ENCODE measurements around the gene ATG4B.
A peak's percentile ranks its signal among the peaks of the same experiment; 100 is the strongest.

Gene ATG4B

DNA sequence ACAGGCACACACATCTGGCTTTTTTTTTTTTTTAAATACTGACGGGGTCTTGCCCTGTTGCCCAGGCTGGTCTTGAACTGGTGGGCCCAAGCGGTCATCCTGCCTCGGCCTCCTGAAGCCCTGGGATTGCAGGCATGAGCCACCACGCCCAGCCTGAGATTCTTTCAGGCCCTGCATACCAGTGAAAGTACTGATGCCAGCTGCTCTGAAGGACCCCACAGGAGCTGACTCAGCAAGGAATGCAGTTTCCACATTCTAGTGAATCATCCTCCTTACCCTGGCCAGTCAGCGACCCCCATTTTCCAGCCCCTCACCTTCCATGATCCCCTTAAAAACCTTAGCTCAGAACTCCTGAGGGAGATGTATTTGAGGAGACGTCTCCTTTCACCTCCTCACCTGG is 55.0 kb downstream of the ATG4B start:
- DNase-seq (ENCODE audit: low read depth): no peak

DNA sequence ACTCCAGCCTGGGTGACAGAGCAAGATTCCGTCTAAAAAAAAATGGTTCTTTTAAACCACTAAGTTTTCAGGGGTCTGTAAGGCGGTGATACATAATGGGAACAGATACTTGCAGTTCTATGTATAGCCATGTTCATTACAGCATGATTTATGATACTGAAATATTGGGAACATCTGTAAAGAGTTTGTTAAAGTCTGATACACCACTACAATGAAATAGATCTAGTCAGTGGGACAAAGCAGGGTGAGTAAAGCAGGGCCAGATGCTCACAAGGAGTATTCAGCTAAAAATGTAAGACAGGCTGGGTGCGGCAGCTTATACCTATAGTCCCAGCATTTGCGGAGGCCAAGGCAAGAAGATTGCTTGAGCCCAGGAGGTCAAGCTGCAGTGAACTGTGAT is 58.2 kb downstream of the ATG4B start:
- DNase-seq (ENCODE audit: low read depth): no peak

DNA sequence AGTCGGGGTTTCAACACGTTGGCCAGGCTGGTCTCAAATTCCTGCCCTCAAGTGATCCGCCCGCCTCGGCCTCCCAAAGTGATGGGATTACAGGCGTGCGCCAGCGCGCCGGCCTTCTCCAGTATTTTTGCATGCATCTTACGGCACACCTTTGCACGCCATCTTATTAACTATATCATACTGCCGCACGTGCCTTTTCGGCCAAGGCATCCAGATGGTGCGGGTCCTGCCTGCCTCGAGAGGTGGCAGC is 63.6 kb downstream of the ATG4B start:
- DNase-seq (ENCODE audit: low read depth): no peak

DNA sequence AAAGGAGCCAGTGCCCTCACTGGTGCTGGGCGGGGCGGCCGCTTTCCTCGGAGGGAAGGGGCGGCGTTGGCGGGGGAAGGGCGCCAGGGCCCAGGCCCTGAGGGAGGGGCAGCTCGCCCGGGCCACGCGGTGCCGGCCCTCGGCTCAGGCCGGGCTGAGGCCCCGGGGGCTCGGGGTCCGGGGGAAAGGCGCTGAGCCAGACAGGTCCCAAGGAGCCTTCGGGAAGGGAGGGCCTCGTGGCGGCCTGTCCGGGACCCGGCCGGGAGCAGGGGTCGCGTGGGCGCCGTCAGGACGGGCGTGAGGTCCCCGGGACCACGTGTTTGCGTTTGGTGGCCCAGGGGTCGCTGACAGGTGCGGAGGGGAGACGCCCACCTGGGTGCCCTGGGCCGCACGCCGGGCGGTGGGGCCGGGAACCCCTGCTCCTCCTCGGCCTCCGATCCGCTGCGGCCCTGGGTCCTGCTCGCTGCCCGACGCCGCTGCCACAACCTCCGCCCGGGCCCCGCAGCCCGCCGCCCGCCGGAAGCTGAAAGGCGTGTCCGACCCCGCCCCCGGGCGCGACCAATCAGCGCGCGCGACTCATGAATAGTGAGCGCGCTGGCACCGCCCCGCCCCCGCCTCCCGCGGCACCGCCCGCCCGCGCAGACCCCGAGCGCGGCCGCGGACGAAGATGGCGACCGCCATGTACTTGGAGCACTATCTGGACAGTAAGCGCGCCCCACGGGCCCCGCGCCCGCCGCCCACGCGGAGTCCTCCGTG is 64.1 kb downstream of the ATG4B start, which contains the start of gene ING5:
Gene ING5, plus strand, starts transcription at position 641 of the 756 bp plus-strand sequence. Its CDS starts 27 bp downstream, at position 668.
- DNase-seq (ENCODE audit: low read depth): peak; percentile 97

DNA sequence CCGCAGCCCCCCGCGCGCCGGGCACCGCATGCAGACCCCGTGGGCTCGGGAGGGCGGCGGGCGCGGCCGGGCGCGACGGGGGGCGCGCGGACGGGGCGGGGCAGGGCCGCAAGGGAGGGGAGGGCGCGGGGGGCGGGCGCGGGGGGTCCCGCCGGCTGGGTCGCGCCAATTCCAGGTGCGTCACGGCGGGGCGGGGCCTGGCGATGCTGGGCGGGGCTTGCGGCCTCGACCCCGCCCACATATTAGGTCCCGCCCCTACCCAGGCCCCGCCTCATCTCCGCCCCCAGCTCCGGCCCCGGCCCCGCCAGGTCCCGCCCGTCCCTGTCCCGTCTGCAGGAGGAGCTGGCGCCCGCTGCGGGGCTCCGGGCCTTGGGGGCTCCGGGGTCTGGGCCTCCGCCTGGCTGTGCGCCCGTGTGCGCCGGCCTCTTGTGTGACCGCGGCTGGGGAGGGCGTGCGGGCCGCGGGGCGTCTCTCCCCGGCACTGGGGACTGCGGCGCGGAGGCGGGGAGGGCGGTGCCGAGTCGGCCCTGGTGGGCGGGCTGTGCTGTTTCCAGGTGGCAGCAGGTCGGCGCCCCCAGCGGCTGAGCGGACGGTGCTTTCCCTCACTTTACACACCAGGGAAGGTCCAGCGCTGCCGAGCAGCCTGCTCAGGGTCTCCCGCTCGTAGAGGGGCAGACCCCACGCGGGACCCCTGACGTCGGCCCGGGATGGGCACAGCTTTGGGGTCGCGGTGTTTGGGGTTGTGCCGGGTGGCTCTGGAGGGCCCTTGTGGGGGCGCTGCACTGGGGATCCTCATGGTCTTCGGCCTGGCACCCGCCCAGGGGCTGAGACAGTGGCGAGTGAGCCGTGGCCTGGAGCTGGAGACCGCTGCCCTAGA is 64.9 kb downstream of the ATG4B start:
- DNase-seq (ENCODE audit: low read depth): peak; percentile 90

DNA sequence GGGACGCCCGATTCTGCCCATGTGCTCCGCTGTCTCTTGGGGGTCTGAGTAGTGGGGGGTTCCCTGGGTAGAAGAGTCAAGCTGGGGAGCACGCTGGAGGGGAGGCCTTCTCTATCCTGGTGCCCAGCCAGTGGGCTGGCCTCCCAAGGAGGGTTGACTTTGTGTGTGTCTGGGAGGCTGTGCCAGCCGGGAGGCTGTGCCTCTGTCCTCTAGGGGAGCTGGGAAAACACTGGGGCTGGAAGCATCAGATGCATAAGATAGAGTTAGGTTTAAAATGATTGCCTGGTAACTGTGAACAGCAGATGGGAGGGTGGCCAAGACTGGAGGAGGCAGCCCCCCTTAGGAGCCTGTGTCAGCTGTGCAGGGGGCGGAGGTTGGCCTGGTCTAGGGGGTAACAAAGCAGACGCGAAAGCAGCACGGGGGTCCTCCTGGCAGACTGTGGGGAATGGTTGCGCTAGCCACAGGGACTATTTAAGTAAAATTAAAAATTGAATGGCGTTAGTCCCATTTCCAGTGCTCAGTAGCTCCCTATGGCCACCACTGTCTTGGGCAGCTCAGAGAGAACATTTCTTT is 65.6 kb downstream of the ATG4B start:
- DNase-seq (ENCODE audit: low read depth): no peak

DNA sequence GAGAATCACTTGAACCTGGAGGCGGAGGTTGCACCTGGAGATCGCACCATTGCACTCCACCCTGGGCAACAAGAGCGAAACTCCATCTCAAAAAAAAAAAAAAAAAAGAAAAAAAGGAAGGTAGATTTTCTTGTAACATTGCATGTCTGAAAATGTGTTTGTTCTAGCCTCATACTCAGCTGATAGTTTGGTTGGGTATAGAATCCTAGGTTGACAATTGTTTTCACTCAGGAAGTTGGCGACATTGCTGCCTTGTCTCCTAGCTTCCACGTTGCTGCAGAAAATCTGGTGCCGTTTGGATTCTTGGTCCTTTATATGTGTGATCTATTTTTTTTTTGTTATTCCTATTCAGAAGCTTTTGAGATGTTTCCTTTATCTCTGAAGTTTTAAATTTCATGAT is 69.0 kb downstream of the ATG4B start:
- no peak for DNase-seq (ENCODE audit: low read depth)

DNA sequence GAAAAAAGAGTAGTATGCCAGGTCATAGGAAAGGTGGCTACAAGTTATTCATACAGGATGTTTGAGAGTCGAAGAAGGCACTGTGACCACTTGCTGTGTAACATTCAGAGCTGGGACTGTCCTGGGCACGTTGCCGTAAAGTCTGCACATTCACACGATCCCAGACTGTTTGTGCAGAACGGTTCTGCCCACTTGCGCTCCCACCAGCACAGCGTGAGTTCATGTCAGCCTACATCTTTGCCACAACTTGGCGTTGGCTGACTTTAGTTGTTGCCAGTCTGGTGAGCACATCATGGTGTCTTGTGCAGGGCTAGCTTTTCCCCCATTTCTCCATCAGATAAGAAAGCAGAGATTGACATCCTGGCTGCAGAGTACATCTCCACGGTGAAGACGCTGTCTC is 71.4 kb downstream of the ATG4B start:
- no peak for DNase-seq (ENCODE audit: low read depth)

DNA sequence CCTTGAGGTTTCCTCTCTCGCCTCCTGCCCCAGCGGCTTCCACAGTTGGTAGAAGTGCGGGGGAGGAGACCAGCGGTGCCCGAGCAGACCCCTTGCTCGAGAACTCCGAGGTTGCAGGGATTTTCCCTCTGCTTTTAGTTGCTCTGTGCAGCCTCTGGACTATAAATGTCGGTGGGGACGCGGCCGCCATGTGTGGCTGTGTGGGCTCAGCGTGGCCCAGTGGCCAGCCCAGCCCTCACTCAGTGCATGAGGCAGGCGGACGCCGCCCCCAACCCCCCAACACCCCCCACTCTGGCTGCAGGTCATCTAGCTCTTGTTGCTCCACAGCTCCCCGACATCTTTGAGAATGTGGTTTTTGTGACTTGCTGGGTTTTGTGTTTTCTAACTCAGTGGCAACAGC is 81.6 kb downstream of the ATG4B start:
- no peak for DNase-seq (ENCODE audit: low read depth)

DNA sequence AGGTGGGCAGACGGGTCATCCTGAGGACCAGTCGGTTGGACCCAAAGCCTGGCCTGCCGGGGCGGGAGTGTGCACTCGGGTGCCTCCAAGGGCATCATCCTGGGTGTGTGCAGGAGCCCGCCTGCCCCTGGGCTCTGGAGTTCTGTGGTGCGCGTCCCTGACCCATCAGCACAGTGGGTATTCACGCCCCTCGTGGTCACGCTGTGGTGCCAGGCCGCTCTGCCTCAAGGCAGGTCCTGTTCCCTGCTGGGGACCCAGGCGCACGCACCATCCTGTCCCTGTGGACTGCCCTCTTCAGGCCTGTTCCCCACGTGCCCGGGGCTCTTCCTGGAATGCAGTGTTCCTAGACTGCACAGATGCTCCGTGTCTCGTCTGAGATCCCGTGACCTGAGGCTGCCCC is 82.6 kb downstream of the ATG4B start:
- no peak for DNase-seq (ENCODE audit: low read depth)

DNA sequence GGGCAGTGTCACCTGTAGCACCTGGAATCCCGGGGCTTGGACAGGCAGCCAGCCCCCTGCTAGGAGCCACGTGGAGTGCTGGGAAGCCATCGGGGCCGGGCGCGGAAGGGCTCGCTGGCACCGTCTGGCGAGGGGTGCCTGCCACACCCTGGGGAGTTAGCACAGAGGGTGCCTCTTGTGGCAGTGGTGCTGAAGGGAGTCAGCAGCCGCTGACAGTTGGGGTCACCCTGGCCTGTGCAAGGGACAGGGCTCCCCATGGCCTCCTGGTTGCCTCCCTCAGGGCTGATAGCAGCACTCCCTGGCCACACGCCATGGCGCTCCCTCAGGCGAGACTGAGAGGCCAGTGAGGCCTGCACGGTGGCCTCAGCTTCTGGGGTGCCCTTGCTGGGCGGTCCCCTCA is 83.1 kb downstream of the ATG4B start:
- DNase-seq (ENCODE audit: low read depth): no peak

DNA sequence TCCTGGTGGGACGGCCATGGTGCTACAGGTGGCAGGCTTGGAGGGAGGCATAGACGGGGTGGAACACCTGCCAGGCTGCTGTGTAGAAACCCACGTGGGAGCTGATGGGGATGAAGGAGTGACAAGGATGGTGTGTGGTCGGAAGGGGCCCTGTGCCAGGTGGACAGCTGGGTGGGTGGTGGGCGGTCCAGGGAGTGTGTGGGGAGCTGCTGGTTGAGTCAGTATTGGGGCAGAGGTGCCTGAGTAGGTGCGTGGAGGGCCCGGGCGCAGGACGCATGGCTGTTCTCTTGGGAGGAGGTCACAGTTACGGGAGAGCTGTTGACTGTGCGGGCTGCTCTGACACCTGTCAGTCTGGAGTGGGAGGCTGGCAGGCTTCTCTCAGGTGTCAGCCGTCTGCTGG is 84.4 kb downstream of the ATG4B start:
- DNase-seq (ENCODE audit: low read depth): no peak

DNA sequence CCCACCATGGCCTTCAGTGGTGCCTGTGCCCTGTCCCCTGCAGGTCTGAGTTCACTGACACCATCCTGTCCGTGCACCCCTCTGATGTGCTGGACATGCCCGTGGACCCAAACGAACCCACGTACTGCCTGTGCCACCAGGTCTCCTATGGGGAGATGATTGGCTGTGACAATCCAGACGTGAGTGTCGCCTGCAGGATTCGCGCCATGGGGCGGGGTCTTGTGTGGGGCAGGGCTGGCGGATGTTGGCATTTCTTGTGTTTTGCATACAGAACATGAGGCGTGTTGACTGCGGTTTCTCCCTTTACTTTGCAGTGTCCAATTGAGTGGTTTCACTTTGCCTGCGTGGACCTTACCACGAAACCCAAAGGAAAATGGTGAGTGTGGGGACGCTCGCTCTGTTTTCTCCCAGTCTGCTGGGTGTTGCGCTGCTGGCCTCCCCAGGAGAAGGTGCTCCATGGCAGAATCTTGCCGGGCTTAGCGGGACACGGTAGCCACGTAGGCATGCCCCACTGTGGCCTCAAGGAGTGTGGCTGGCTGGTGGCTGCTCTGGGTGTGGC is 85.5 kb downstream of the ATG4B start:
- DNase-seq (ENCODE audit: low read depth): no peak
